ENCODE data around the gene C1GALT1. TPM values are rescaled to one million over a fixed set of nuclear protein-coding genes. Genes with fewer than 3 reads are reported as not detected.
"Not testable (repeated sequence)": the region's sequence is repeated elsewhere in the genome, so short reads cannot be mapped to it uniquely, and the experiment has no call there.

C1GALT1 gene
- polyA plus RNA-seq, 6 donors from 2014 or later: 56.2 to 102 (median 83.6) TPM

- no peaks in the 10 kb centered on the region for H3K27me3 Mint-ChIP-seq
- DNase-seq: no peak
- peaks cover 18 to 29% (median 28%) of the 10 kb centered on the region in 3 donors for H3K4me1 Mint-ChIP-seq
- peak overlapping the region in 3 of 8 donors; percentile 41 to 49 (median 45) for H3K4me3 Mint-ChIP-seq
- peak overlapping the region in 1 of 6 donors; percentile 43 for H3K27ac Mint-ChIP-seq
- H3K9me3 Mint-ChIP-seq: peaks cover 0 to 25% (median 11%) of the 10 kb centered on the region in 7 donors
- ATAC-seq (ENCODE audit: low read depth in 2 of 2): no peak
- peaks cover 0 to 14% of the 10 kb centered on the region in 2 donors for H3K36me3 Mint-ChIP-seq
Measured at GRCh38 chr7:7152315-7152714, 30.0 kb upstream of the C1GALT1 start.

- Mint-ChIP-seq H3K9me3 (peaks cover 0 to 25% (median 11%) of the 10 kb centered on the region in 7 donors), H3K36me3 (peaks cover 0 to 14% of the 10 kb centered on the region in 2 donors), H3K4me1 (peaks cover 26 to 38% (median 33%) of the 10 kb centered on the region in 3 donors), H3K4me3 (peak overlapping the region in 1 of 8 donors; percentile 7), H3K27ac (peak overlapping the region in 1 of 6 donors; percentile 74)
- DNase-seq; H3K27me3 Mint-ChIP-seq; ATAC-seq (ENCODE audit: low read depth in 2 of 2): not testable (repeated sequence)
Measured at GRCh38 chr7:7154355-7154754, 28.0 kb upstream of the C1GALT1 start.

- peaks cover 42 to 55% (median 53%) of the 10 kb centered on the region in 3 donors for H3K4me1 Mint-ChIP-seq
- ATAC-seq (ENCODE audit: low read depth in 2 of 2) (no peak), DNase-seq (no peak)
- peaks cover 10 to 25% of the 10 kb centered on the region in 2 donors for H3K36me3 Mint-ChIP-seq
- peak overlapping the region; percentile 64 to 97 (median 87) for H3K27ac Mint-ChIP-seq
- peaks cover 0 to 25% (median 11%) of the 10 kb centered on the region in 7 donors for H3K9me3 Mint-ChIP-seq
- H3K27me3 Mint-ChIP-seq: no peaks in the 10 kb centered on the region
- peak overlapping the region; percentile 84 to 95 (median 92) for H3K4me3 Mint-ChIP-seq
Measured at GRCh38 chr7:7156663-7157062, 25.7 kb upstream of the C1GALT1 start.

- H3K27ac Mint-ChIP-seq: peak overlapping the region; percentile 64 to 97 (median 87)
- ATAC-seq (ENCODE audit: low read depth in 2 of 2) (peak; percentile 84 to 85), DNase-seq (peak; percentile 68)
- H3K9me3 Mint-ChIP-seq: peaks cover 0 to 20% (median 11%) of the 10 kb centered on the region in 7 donors
- peaks cover 10 to 25% of the 10 kb centered on the region in 2 donors for H3K36me3 Mint-ChIP-seq
- no peaks in the 10 kb centered on the region for H3K27me3 Mint-ChIP-seq
- peaks cover 43 to 50% (median 48%) of the 10 kb centered on the region in 3 donors for H3K4me1 Mint-ChIP-seq
- H3K4me3 Mint-ChIP-seq: peak overlapping the region; percentile 84 to 95 (median 92)
Measured at GRCh38 chr7:7157177-7157886, 25.0 kb upstream of the C1GALT1 start.

GRCh38 chr7:7157887-7158271, 24.5 kb upstream of the C1GALT1 start:
- ATAC-seq (ENCODE audit: low read depth in 2 of 2) (no peak), DNase-seq (no peak)
- peaks cover 10 to 25% of the 10 kb centered on the region in 2 donors for H3K36me3 Mint-ChIP-seq
- peaks cover 43 to 47% (median 46%) of the 10 kb centered on the region in 3 donors for H3K4me1 Mint-ChIP-seq
- H3K27me3 Mint-ChIP-seq: no peaks in the 10 kb centered on the region
- H3K27ac Mint-ChIP-seq: peak overlapping the region; percentile 64 to 97 (median 87)
- peak overlapping the region; percentile 84 to 95 (median 92) for H3K4me3 Mint-ChIP-seq
- H3K9me3 Mint-ChIP-seq: peaks cover 0 to 18% (median 10%) of the 10 kb centered on the region in 7 donors

GRCh38 chr7:7159063-7159658, 23.2 kb upstream of the C1GALT1 start:
- Mint-ChIP-seq H3K4me3 (peak overlapping the region; percentile 84 to 96 (median 92)), H3K27me3 (no peaks in the 10 kb centered on the region), H3K9me3 (peaks cover 0 to 9% (median 7%) of the 10 kb centered on the region in 7 donors), H3K27ac (peak overlapping the region; percentile 92 to 99 (median 96)), H3K36me3 (peaks cover 10 to 20% of the 10 kb centered on the region in 2 donors), H3K4me1 (peaks cover 45 to 56% (median 50%) of the 10 kb centered on the region in 3 donors)
- peak; percentile 59 to 65 for ATAC-seq (ENCODE audit: low read depth in 2 of 2)
- DNase-seq: peak; percentile 61

GRCh38 chr7:7164591-7164990, 17.8 kb upstream of the C1GALT1 start:
- Mint-ChIP-seq H3K4me1 (peaks cover 54 to 73% (median 72%) of the 10 kb centered on the region in 3 donors), H3K36me3 (peaks cover 42 to 48% of the 10 kb centered on the region in 2 donors), H3K9me3 (peaks cover 0 to 10% (median 6%) of the 10 kb centered on the region in 7 donors), H3K27ac (peak overlapping the region in 3 of 6 donors; percentile 32 to 81 (median 48)), H3K27me3 (no peaks in the 10 kb centered on the region), H3K4me3 (peak overlapping the region in 4 of 8 donors; percentile 12 to 47 (median 24))
- no peak for ATAC-seq (ENCODE audit: low read depth in 2 of 2)
- DNase-seq: no peak

- Mint-ChIP-seq H3K4me3 (peak overlapping the region in 1 of 8 donors; percentile 53), H3K4me1 (peaks cover 49 to 74% (median 69%) of the 10 kb centered on the region in 3 donors), H3K27ac (peak overlapping the region in 1 of 6 donors; percentile 83)
Measured at GRCh38 chr7:7165372-7165771, 17.0 kb upstream of the C1GALT1 start.

GRCh38 chr7:7166318-7166717, 16.0 kb upstream of the C1GALT1 start:
- H3K36me3 Mint-ChIP-seq: peaks cover 45 to 48% of the 10 kb centered on the region in 2 donors
- ATAC-seq (ENCODE audit: low read depth in 2 of 2) (no peak), DNase-seq (no peak)
- peak overlapping the region in 2 of 6 donors; percentile 52 to 56 for H3K27ac Mint-ChIP-seq
- peaks cover 46 to 65% (median 60%) of the 10 kb centered on the region in 3 donors for H3K4me1 Mint-ChIP-seq
- H3K27me3 Mint-ChIP-seq: no peaks in the 10 kb centered on the region
- H3K9me3 Mint-ChIP-seq: peaks cover 4 to 24% (median 14%) of the 10 kb centered on the region in 7 donors
- H3K4me3 Mint-ChIP-seq: no peak overlapping the region

More at GRCh38 chr7:7165372-7165771, 17.0 kb upstream of the C1GALT1 start:
- Mint-ChIP-seq H3K9me3 (peaks cover 4 to 16% (median 7%) of the 10 kb centered on the region in 7 donors), H3K36me3 (peaks cover 45% of the 10 kb centered on the region in 2 donors), H3K27me3 (no peaks in the 10 kb centered on the region)
- DNase-seq: no peak
- ATAC-seq (ENCODE audit: low read depth in 2 of 2): no peak

- Mint-ChIP-seq H3K9me3 (peaks cover 13 to 39% (median 28%) of the 10 kb centered on the region in 7 donors), H3K27me3 (no peaks in the 10 kb centered on the region), H3K27ac (no peak overlapping the region), H3K4me3 (peak overlapping the region in 1 of 8 donors; percentile 10), H3K36me3 (peaks cover 62 to 67% of the 10 kb centered on the region in 2 donors), H3K4me1 (peaks cover 47 to 62% (median 56%) of the 10 kb centered on the region in 3 donors)
- ATAC-seq (ENCODE audit: low read depth in 2 of 2) (no peak), DNase-seq (no peak)
Measured at GRCh38 chr7:7169296-7169695, 13.0 kb upstream of the C1GALT1 start.

- no peak overlapping the region for H3K4me3 Mint-ChIP-seq
- peaks cover 14 to 36% (median 27%) of the 10 kb centered on the region in 7 donors for H3K9me3 Mint-ChIP-seq
- peak overlapping the region in 3 of 6 donors; percentile 37 to 91 (median 81) for H3K27ac Mint-ChIP-seq
- no peaks in the 10 kb centered on the region for H3K27me3 Mint-ChIP-seq
- ATAC-seq (ENCODE audit: low read depth in 2 of 2): no peak
- peaks cover 37 to 50% (median 45%) of the 10 kb centered on the region in 3 donors for H3K4me1 Mint-ChIP-seq
- H3K36me3 Mint-ChIP-seq: peaks cover 44 to 50% of the 10 kb centered on the region in 2 donors
- no peak for DNase-seq
Measured at GRCh38 chr7:7173956-7174632, 8.2 kb upstream of the C1GALT1 start.

GRCh38 chr7:7175075-7175695, 7.2 kb upstream of the C1GALT1 start:
- H3K36me3 Mint-ChIP-seq: peaks cover 39 to 46% of the 10 kb centered on the region in 2 donors
- H3K4me3 Mint-ChIP-seq: peak overlapping the region in 2 of 8 donors; percentile 20 to 69
- ATAC-seq (ENCODE audit: low read depth in 2 of 2) (no peak), DNase-seq (no peak)
- peak overlapping the region in 3 of 6 donors; percentile 25 to 81 (median 67) for H3K27ac Mint-ChIP-seq
- no peaks in the 10 kb centered on the region for H3K27me3 Mint-ChIP-seq
- peaks cover 7 to 26% (median 21%) of the 10 kb centered on the region in 7 donors for H3K9me3 Mint-ChIP-seq
- H3K4me1 Mint-ChIP-seq: peaks cover 31 to 41% (median 39%) of the 10 kb centered on the region in 3 donors

All from naive B cell (primary cell).